ENCODE data around the gene TRIM45.
A peak's percentile ranks its signal among the peaks of the same experiment; 100 is the strongest.

TRIM45 gene

GRCh38 chr1:117069220-117069844 is 52.2 kb downstream of the TRIM45 start:
- FAIRE-seq (no peak), DNase-seq (ENCODE audit: insufficient read length) (no peak)
- TF ChIP-seq POLR2AphosphoS5 (IDR thresholded peaks at IDR 0.05; ENCODE audit: low read depth, low read length) (no peak), TAF1 (IDR thresholded peaks at IDR 0.05; ENCODE audit: borderline replicate concordance, low read depth, low read length) (no peak), POLR2A (IDR thresholded peaks at IDR 0.05; ENCODE audit: low read depth, low read length) (no peak; the same call in 1 of the 2 replicates)

GRCh38 chr1:117068580-117068979 is 53.0 kb downstream of the TRIM45 start:
- DNase-seq (ENCODE audit: insufficient read length) (no peak), FAIRE-seq (peak; percentile 61)
- no peak for TF ChIP-seq POLR2AphosphoS5 (IDR thresholded peaks at IDR 0.05; ENCODE audit: low read depth, low read length)
- no peak for TF ChIP-seq POLR2A (IDR thresholded peaks at IDR 0.05; ENCODE audit: low read depth, low read length)
- no peak for TF ChIP-seq TAF1 (IDR thresholded peaks at IDR 0.05; ENCODE audit: borderline replicate concordance, low read depth, low read length)

GRCh38 chr1:117067533-117068370 is 53.8 kb downstream of the TRIM45 start:
- DNase-seq (ENCODE audit: insufficient read length) (no peak), FAIRE-seq (peak; percentile 73)

GRCh38 chr1:117066367-117066766 is 55.2 kb downstream of the TRIM45 start:
- TF ChIP-seq POLR2AphosphoS5 (IDR thresholded peaks at IDR 0.05; ENCODE audit: low read depth, low read length) (no peak), TAF1 (IDR thresholded peaks at IDR 0.05; ENCODE audit: borderline replicate concordance, low read depth, low read length) (no peak), POLR2A (IDR thresholded peaks at IDR 0.05; ENCODE audit: low read depth, low read length) (no peak)
- no peak for FAIRE-seq
- no peak for DNase-seq (ENCODE audit: insufficient read length)

More at GRCh38 chr1:117067533-117068370, 53.8 kb downstream of the TRIM45 start:
- no peak for TF ChIP-seq POLR2AphosphoS5 (IDR thresholded peaks at IDR 0.05; ENCODE audit: low read depth, low read length)
- TF ChIP-seq POLR2A (IDR thresholded peaks at IDR 0.05; ENCODE audit: low read depth, low read length), result 0 out of 2 replicates have a peak, but pooled peaks have one; percentile 29

- TF ChIP-seq TAF1 (IDR thresholded peaks at IDR 0.05; ENCODE audit: borderline replicate concordance, low read depth, low read length), result no peak
- TF ChIP-seq POLR2AphosphoS5 (IDR thresholded peaks at IDR 0.05; ENCODE audit: low read depth, low read length), result 0 out of 2 replicates have a peak, but pooled peaks have one; percentile 38
- TF ChIP-seq POLR2A (IDR thresholded peaks at IDR 0.05; ENCODE audit: low read depth, low read length), result peak; percentile 12; the same call in 1 of the 2 replicates
- DNase-seq (ENCODE audit: insufficient read length), result no peak
- no peak for FAIRE-seq
Observed at GRCh38 chr1:117061986-117062415, 59.5 kb downstream of the TRIM45 start.
